Sigmoid colon (tissue), 7 donors: ENCODE data around the gene TAF1B. TPM values are rescaled to one million over a fixed set of nuclear protein-coding genes. Genes with fewer than 3 reads are reported as not detected.
A peak's percentile ranks its signal among the peaks of the same experiment; 100 is the strongest.

Experiments used
- DNase-seq: peaks from one replicate; pipeline ENCODE4 v3.0.0-alpha.2; 2019
- H3K27ac ChIP-seq, 4 donors: fragments of 200-600 bp; sonication (generic); one replicate each; pipeline ENCODE4 v1.5.1; 2016 to 2019; ENCODE audit warnings: mild to moderate bottlenecking in 1 of 4
- H3K27me3 ChIP-seq, 3 donors: fragments of 200-600 bp; sonication (generic); one replicate each; pipeline ENCODE4 v1.5.1; 2019; ENCODE audit warnings: mild to moderate bottlenecking in 1 of 3
- H3K36me3 ChIP-seq, 4 donors: fragments of 200-600 bp; sonication (generic); one replicate each; pipeline ENCODE4 v1.5.1; 2016 to 2019
- H3K4me1 ChIP-seq, 4 donors: fragments of 200-600 bp; sonication (generic); one replicate each; pipeline ENCODE4 v1.5.1; 2017 to 2019
- H3K4me3 ChIP-seq, 4 donors: fragments of 200-600 bp; sonication (generic); one replicate each; pipeline ENCODE4 v1.5.1; 2017 to 2019; ENCODE audit warnings: mild to moderate bottlenecking in 2 of 4, moderate library complexity in 1 of 4
- H3K9me3 ChIP-seq, 4 donors: fragments of 200-600 bp in 3 of 4; sonication (generic) in 3 of 4; one replicate each; pipeline versions ENCODE4 v1.5.1 to v1.6.1; 2013 to 2019
- CTCF ChIP-seq, 4 experiments: fragments of 450-650 bp in 3 of 4; fragments of 200-600 bp in 1 of 4; IDR thresholded peaks; one replicate each; pipeline ENCODE4 v1.5.1; 2016 to 2019; ENCODE audit warnings: antibody characterized with exemption in 4 of 4, mild to moderate bottlenecking in 3 of 4, moderate library complexity in 2 of 4
- EP300 ChIP-seq, 4 donors: sonication (generic); formaldehyde crosslinking; IDR thresholded peaks; one replicate each; pipeline ENCODE4 v1.6.1; 2017; ENCODE audit warnings: antibody characterized with exemption in 4 of 4
- POLR2A ChIP-seq, 2 donors: fragments of 450-650 bp; IDR thresholded peaks; one replicate each; pipeline ENCODE4 v1.6.1; 2016; ENCODE audit warnings: antibody characterized with exemption in 2 of 2, mild to moderate bottlenecking in 2 of 2, moderate library complexity in 2 of 2
- POLR2AphosphoS5 ChIP-seq, 4 donors: sonication (generic); formaldehyde crosslinking; IDR thresholded peaks; one replicate each; pipeline ENCODE4 v1.6.1; 2017; ENCODE audit warnings: antibody characterized with exemption in 4 of 4
- WGBS, 2 donors: extraction: QIAGEN DNeasy Blood & Tissue Kit; methylation state at CpG; one replicate each; pipeline ENCODE4 v1.1.7; 2013; 5-methylcytosine and 5-hydroxymethylcytosine counted together
- intact Hi-C: fragments of 100-400 bp; cut with DNase I; formaldehyde crosslinking; loops from one replicate; pipeline ENCODE4 v1.15.1; 2023
- polyA plus RNA-seq, 3 donors: library from polyadenylated mRNA; stranded (reverse); fragments of 200-250 nt; gene quantifications; one replicate each; pipeline ENCODE4 v1.2.3, GENCODE V29; 2013
- total RNA-seq, 4 donors: library from RNA; depleted of rRNA; stranded (reverse); fragments of >200 nt; gene quantifications; one replicate each; pipeline ENCODE4 v1.1.0, GENCODE V29; 2016
- donor health status: healthy with polysubstance abuse.
- donor health status: Bipolar disorder and iron deficiency.
- donor health status: healthy.

Gene TAF1B
- total and polyA plus RNA-seq, 7 donors, result 2.3 to 19.8 (median 11.4) TPM

GRCh38 chr2:9973690-9974089, 130.4 kb downstream of the TAF1B start:
- H3K4me3 ChIP-seq, result no peak overlapping the region
- H3K27me3 ChIP-seq, result no peaks in the 10 kb centered on the region
- peaks cover 0 to 41% (median 33%) of the 10 kb centered on the region in 4 donors for H3K4me1 ChIP-seq
- H3K27ac ChIP-seq, result peak overlapping the region in 3 of 4 donors; percentile 73 to 82 (median 79)
- TF ChIP-seq CTCF (IDR thresholded peaks at IDR 0.05) (no peak), POLR2AphosphoS5 (IDR thresholded peaks at IDR 0.05) (no peak), EP300 (IDR thresholded peaks at IDR 0.05) (no peak), POLR2A (IDR thresholded peaks at IDR 0.05) (no peak)
- 87% methylated on average over 6 of the region's 6 CpGs for WGBS, 2 donors
- intact Hi-C loops, result no loop called here
- no peaks in the 10 kb centered on the region for H3K36me3 ChIP-seq
- DNase-seq, result no peak
- H3K9me3 ChIP-seq, result no peaks in the 10 kb centered on the region

- H3K4me3 ChIP-seq, result no peak overlapping the region
- no peaks in the 10 kb centered on the region for H3K36me3 ChIP-seq
- H3K4me1 ChIP-seq, result peaks cover 0 to 41% (median 33%) of the 10 kb centered on the region in 4 donors
- intact Hi-C loops, result no loop called here
- TF ChIP-seq POLR2A (IDR thresholded peaks at IDR 0.05), result no peak
- no peak for TF ChIP-seq POLR2AphosphoS5 (IDR thresholded peaks at IDR 0.05)
- no peak for TF ChIP-seq CTCF (IDR thresholded peaks at IDR 0.05)
- no peak for TF ChIP-seq EP300 (IDR thresholded peaks at IDR 0.05)
- no peak for DNase-seq
- H3K27me3 ChIP-seq, result no peaks in the 10 kb centered on the region
- WGBS, 2 donors, result 93% methylated on average over 4 of the region's 4 CpGs
- H3K9me3 ChIP-seq, result no peaks in the 10 kb centered on the region
- H3K27ac ChIP-seq, result peak overlapping the region in 3 of 4 donors; percentile 73 to 82 (median 79)
Observed at GRCh38 chr2:9974343-9974742, 131.1 kb downstream of the TAF1B start.

GRCh38 chr2:9975328-9975727, 132.1 kb downstream of the TAF1B start:
- intact Hi-C loops, result loop anchor here (5.0 kb wide), 1 partner anchor 472 kb away; the partner anchor contains the start of gene ODC1
- WGBS, 2 donors, result 12 to 70% methylated on average over 10 of the region's 10 CpGs
- TF ChIP-seq POLR2AphosphoS5 (IDR thresholded peaks at IDR 0.05), result no peak
- TF ChIP-seq EP300 (IDR thresholded peaks at IDR 0.05), result no peak
- no peak for TF ChIP-seq POLR2A (IDR thresholded peaks at IDR 0.05)
- TF ChIP-seq CTCF (IDR thresholded peaks at IDR 0.05), result no peak
- peak overlapping the region; percentile 47 to 82 (median 76) for H3K27ac ChIP-seq
- no peaks in the 10 kb centered on the region for H3K36me3 ChIP-seq
- peaks cover 0 to 40% (median 30%) of the 10 kb centered on the region in 4 donors for H3K4me1 ChIP-seq
- H3K27me3 ChIP-seq, result no peaks in the 10 kb centered on the region
- no peak overlapping the region for H3K4me3 ChIP-seq
- DNase-seq, result no peak
- H3K9me3 ChIP-seq, result no peaks in the 10 kb centered on the region

GRCh38 chr2:9975805-9976447, 132.7 kb downstream of the TAF1B start:
- Histone ChIP-seq H3K9me3 (no peaks in the 10 kb centered on the region), H3K36me3 (no peaks in the 10 kb centered on the region), H3K4me1 (peaks cover 0 to 34% (median 24%) of the 10 kb centered on the region in 4 donors), H3K27ac (peak overlapping the region; percentile 47 to 82 (median 76)), H3K27me3 (no peaks in the 10 kb centered on the region), H3K4me3 (no peak overlapping the region)
- intact Hi-C loops, result loop anchor here (5.0 kb wide), 1 partner anchor 471 kb away; the partner anchor contains the start of gene ODC1
- peak in 3 of 4 donors; percentile 49 to 75 (median 59) for TF ChIP-seq POLR2AphosphoS5 (IDR thresholded peaks at IDR 0.05)
- no peak for TF ChIP-seq CTCF (IDR thresholded peaks at IDR 0.05)
- peak in 1 of 4 donors; percentile 29 for TF ChIP-seq EP300 (IDR thresholded peaks at IDR 0.05)
- no peak for TF ChIP-seq POLR2A (IDR thresholded peaks at IDR 0.05)
- 57 to 73% methylated on average over 9 of the region's 9 CpGs for WGBS, 2 donors
- DNase-seq, result no peak
